HG02610 (cell line): ENCODE data around the gene IL1R2.

Source experiments
- ATAC-seq: cut with Tn5 transposase; IDR thresholded peaks from one replicate; pipeline ENCODE4 v1.9.1; 2021; ENCODE audit warnings: mild to moderate bottlenecking, moderate library complexity; ENCODE audit not compliant: unreplicated experiment

IL1R2 gene

GRCh38 chr2:102074152-102074783 lies 82.5 kb downstream of the IL1R2 start:
- no peak for ATAC-seq

GRCh38 chr2:102075479-102075878 lies 83.7 kb downstream of the IL1R2 start:
- ATAC-seq = no peak

- no peak for ATAC-seq
Observed at GRCh38 chr2:102076512-102076911, 84.8 kb downstream of the IL1R2 start.
